Transverse colon (tissue), 4 donors: ENCODE data around the gene RAMACL. TPM values are rescaled to one million over a fixed set of nuclear protein-coding genes. Genes with fewer than 3 reads are reported as not detected.

Experiments used
- DNase-seq: peaks from one replicate; pipeline ENCODE4 v3.0.0-alpha.2; 2019
- H3K27ac ChIP-seq, 4 donors: fragments of 200-600 bp; sonication (generic); 2 replicates each; pipeline ENCODE4 v1.5.1; 2016 to 2018; ENCODE audit warnings: inconsistent platforms in 4 of 4
- H3K27me3 ChIP-seq: fragments of 200-600 bp; sonication (generic); 2 replicates; pipeline ENCODE4 v1.5.1; 2017; ENCODE audit warnings: inconsistent platforms
- H3K36me3 ChIP-seq, 4 donors: fragments of 200-600 bp; sonication (generic); 2 replicates each; pipeline ENCODE4 v1.5.1; 2017 to 2019; ENCODE audit warnings: inconsistent platforms in 4 of 4
- H3K4me1 ChIP-seq, 4 donors: fragments of 200-600 bp; sonication (generic); 2 replicates each; pipeline ENCODE4 v1.5.1; 2017 to 2020; ENCODE audit warnings: inconsistent platforms in 4 of 4
- H3K4me3 ChIP-seq, 4 donors: fragments of 200-600 bp; sonication (generic); 1 replicate in 1 of 4; 2 replicates in 3 of 4; pipeline versions ENCODE4 v1.5.1 to v1.6.1; 2017 to 2019; ENCODE audit warnings: inconsistent platforms in 4 of 4
- H3K9me3 ChIP-seq, 2 donors: fragments of 200-600 bp; sonication (generic); 2 replicates each; pipeline ENCODE4 v1.5.1; 2017 to 2019; ENCODE audit warnings: inconsistent platforms in 2 of 2
- CTCF ChIP-seq, 5 experiments: fragments of 200-600 bp in 3 of 5; fragments of 450-650 bp in 2 of 5; sonication (generic) in 3 of 5; IDR thresholded peaks; 1 replicate in 2 of 5; 2 replicates in 3 of 5; pipeline ENCODE4 v1.5.1; 2016 to 2017; ENCODE audit warnings: antibody characterized with exemption in 5 of 5, inconsistent platforms in 3 of 5, mild to moderate bottlenecking in 2 of 5, moderate library complexity in 1 of 5
- EP300 ChIP-seq: sonication (generic); formaldehyde crosslinking; IDR thresholded peaks from one replicate; pipeline ENCODE4 v1.6.1; 2017; ENCODE audit warnings: antibody characterized with exemption, low read depth
- POLR2A ChIP-seq: fragments of 450-650 bp; IDR thresholded peaks from one replicate; pipeline ENCODE4 v1.6.1; 2016; ENCODE audit warnings: antibody characterized with exemption, mild to moderate bottlenecking, moderate library complexity
- POLR2AphosphoS5 ChIP-seq, 3 donors: sonication (generic); formaldehyde crosslinking; IDR thresholded peaks; one replicate each; pipeline ENCODE4 v1.6.1; 2016; ENCODE audit warnings: antibody characterized with exemption in 3 of 3
- WGBS, 2 donors: methylation state at CpG; one replicate each; pipeline ENCODE4 v1.1.5; 2018; ENCODE audit warnings: low coverage in 1 of 2; 5-methylcytosine and 5-hydroxymethylcytosine counted together
- in situ Hi-C, 4 donors: fragments of 200-750 bp; cut with MboI; loops; one replicate each; pipeline versions ENCODE4 v1.15.0 to v1.15.1; 2017; ENCODE audit warnings: low sequenced_read_pairs in 3 of 4, low pct_ligation_motif_present in 1 of 4, low pct_unique_long_range_greater_than_20kb in 1 of 4
- intact Hi-C: fragments of 100-400 bp; cut with DNase I; formaldehyde crosslinking; loops from one replicate; pipeline ENCODE4 v1.15.1; 2023; ENCODE audit warnings: low total_unique reads
- total RNA-seq, 4 donors: library from RNA; depleted of rRNA; stranded (reverse); fragments of >200 nt; gene quantifications; one replicate each; pipeline ENCODE4 v1.1.0, GENCODE V29; 2016

The RAMACL gene
- total RNA-seq, 4 donors from 2014 or later = 0.95 to 1.2 (median 1.2) TPM; not detected in 1

GRCh38 chr6:166632731-166633130 is 46.3 kb upstream of the RAMACL start:
- in situ Hi-C loops (loop anchor here in 1 of 4 donors (25.0 kb wide), 1 partner anchor 355 kb away; the partner anchor contains the start of gene CEP43), intact Hi-C loops (no loop called here)
- Histone ChIP-seq H3K9me3 (no peaks in the 10 kb centered on the region), H3K27me3 (no peaks in the 10 kb centered on the region), H3K4me3 (no peak overlapping the region), H3K27ac (no peak overlapping the region), H3K36me3 (no peaks in the 10 kb centered on the region), H3K4me1 (peaks cover 6 to 14% (median 9%) of the 10 kb centered on the region in 4 donors)
- no peak for TF ChIP-seq EP300
- no peak for TF ChIP-seq POLR2AphosphoS5 (IDR thresholded peaks at IDR 0.05)
- no peak for TF ChIP-seq CTCF (IDR thresholded peaks at IDR 0.05)
- no peak for TF ChIP-seq POLR2A
- DNase-seq = no peak
- WGBS, 2 donors = 86 to 90% methylated on average over 11 of the region's 11 CpGs

- no peaks in the 10 kb centered on the region for H3K36me3 ChIP-seq
- no peak overlapping the region for H3K27ac ChIP-seq
- DNase-seq = no peak
- peaks cover 9% of the 10 kb centered on the region for H3K27me3 ChIP-seq
- in situ Hi-C loops = loop anchor here in 1 of 4 donors (25.0 kb wide), 1 partner anchor 357 kb away; the partner anchor contains the start of gene CEP43
- WGBS, 2 donors = 69% methylated on average over 6 of the region's 6 CpGs; no CpG with 5 or more reads in 1 of the 2 donors
- no peak for TF ChIP-seq EP300
- H3K4me1 ChIP-seq = peaks cover 6 to 23% (median 13%) of the 10 kb centered on the region in 4 donors
- H3K9me3 ChIP-seq = no peaks in the 10 kb centered on the region
- intact Hi-C loops = no loop called here
- no peak overlapping the region for H3K4me3 ChIP-seq
These were observed 44.0 kb upstream of the RAMACL start for GRCh38 chr6:166630462-166630861.

- DNase-seq = no peak
- in situ Hi-C loops (loop anchor here in 1 of 4 donors (25.0 kb wide), 1 partner anchor 358 kb away; the partner anchor contains the start of gene CEP43), intact Hi-C loops (loop anchor here (5.0 kb wide), 1 partner anchor 72 kb away; no protein-coding TSS in a partner anchor)
- H3K36me3 ChIP-seq = no peaks in the 10 kb centered on the region
- no peaks in the 10 kb centered on the region for H3K9me3 ChIP-seq
- TF ChIP-seq CTCF (IDR thresholded peaks at IDR 0.05) (no peak), POLR2A (no peak), EP300 (no peak), POLR2AphosphoS5 (IDR thresholded peaks at IDR 0.05) (no peak)
- peaks cover 6 to 23% (median 13%) of the 10 kb centered on the region in 4 donors for H3K4me1 ChIP-seq
- H3K27ac ChIP-seq = no peak overlapping the region
- WGBS, 2 donors = 78 to 87% methylated on average over 5 of the region's 5 CpGs
- H3K27me3 ChIP-seq = peaks cover 9% of the 10 kb centered on the region
- no peak overlapping the region for H3K4me3 ChIP-seq
These were observed 43.1 kb upstream of the RAMACL start for GRCh38 chr6:166629628-166630027.

GRCh38 chr6:166627875-166628801 is 41.7 kb upstream of the RAMACL start:
- TF ChIP-seq POLR2AphosphoS5 (IDR thresholded peaks at IDR 0.05) = peak in 1 of 3 donors; percentile 0
- no peak for TF ChIP-seq EP300
- peak in 1 of 5 experiments; percentile 14 for TF ChIP-seq CTCF (IDR thresholded peaks at IDR 0.05)
- no peak for TF ChIP-seq POLR2A
- H3K9me3 ChIP-seq = no peaks in the 10 kb centered on the region
- peak overlapping the region; percentile 56 to 85 (median 70) for H3K4me3 ChIP-seq
- in situ Hi-C loops = loop anchor here in 1 of 4 donors (25.0 kb wide), 1 partner anchor 359 kb away; the partner anchor contains the start of gene CEP43
- peak; percentile 69 for DNase-seq
- H3K36me3 ChIP-seq = no peaks in the 10 kb centered on the region
- H3K27me3 ChIP-seq = peaks cover 9% of the 10 kb centered on the region
- intact Hi-C loops = loop anchor here (5.0 kb wide), 1 partner anchor 71 kb away; no protein-coding TSS in a partner anchor
- H3K27ac ChIP-seq = peak overlapping the region; percentile 94 to 98 (median 96)
- 0 to 1% methylated on average over 2 to 60 of the region's 61 CpGs for whole genome bisulfite sequencing, 2 donors
- peaks cover 6 to 23% (median 13%) of the 10 kb centered on the region in 4 donors for H3K4me1 ChIP-seq
